ENCODE results near the gene SLC11A2.

DNA sequence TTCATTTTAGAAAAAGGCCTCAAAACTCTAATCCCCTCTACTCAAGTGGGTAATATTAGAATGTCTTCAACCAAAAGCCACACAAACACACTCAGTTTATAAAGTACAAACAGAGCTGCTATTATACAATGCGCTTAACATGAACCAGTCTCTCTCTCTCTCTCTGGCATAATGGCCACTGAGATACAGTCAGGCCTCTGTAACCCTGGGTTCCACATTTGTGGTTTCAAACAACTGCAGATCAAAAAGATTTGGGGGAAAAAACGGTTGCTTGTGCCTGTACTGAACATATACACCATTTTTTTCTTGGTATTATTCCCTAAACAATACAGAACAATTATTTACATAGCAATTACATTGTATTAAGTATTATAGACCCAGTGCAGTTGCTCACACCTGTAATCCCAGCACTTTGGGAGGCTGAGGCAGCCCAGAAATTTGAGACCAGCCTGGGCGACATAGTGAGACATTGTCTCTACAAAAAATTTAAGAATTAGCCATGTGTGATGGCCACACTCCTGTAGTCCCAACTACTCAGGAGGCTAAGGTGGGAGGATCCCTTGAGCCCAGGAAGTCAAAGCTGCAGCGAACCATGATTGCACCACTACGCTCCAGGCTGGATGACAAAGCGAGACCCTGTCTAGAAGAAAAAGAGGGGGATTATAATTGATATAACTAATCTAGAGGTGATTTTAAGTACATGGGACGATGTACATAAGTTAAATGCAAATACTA is 5.6 kb downstream of the SLC11A2 start:
- TF ChIP-seq, protein P1, sequence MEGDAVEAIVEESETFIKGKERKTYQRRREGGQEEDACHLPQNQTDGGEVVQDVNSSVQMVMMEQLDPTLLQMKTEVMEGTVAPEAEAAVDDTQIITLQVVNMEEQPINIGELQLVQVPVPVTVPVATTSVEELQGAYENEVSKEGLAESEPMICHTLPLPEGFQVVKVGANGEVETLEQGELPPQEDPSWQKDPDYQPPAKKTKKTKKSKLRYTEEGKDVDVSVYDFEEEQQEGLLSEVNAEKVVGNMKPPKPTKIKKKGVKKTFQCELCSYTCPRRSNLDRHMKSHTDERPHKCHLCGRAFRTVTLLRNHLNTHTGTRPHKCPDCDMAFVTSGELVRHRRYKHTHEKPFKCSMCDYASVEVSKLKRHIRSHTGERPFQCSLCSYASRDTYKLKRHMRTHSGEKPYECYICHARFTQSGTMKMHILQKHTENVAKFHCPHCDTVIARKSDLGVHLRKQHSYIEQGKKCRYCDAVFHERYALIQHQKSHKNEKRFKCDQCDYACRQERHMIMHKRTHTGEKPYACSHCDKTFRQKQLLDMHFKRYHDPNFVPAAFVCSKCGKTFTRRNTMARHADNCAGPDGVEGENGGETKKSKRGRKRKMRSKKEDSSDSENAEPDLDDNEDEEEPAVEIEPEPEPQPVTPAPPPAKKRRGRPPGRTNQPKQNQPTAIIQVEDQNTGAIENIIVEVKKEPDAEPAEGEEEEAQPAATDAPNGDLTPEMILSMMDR (IDR thresholded peaks at IDR 0.05; ENCODE audit: insufficient read depth, low read depth, low read length): no peak
- no peak for TF ChIP-seq EZH2 (IDR thresholded peaks at IDR 0.05; ENCODE audit: insufficient read depth, low read length)

Data from astrocyte (in vitro differentiated cells and primary cell).